Stimulated activated CD4-positive, alpha-beta T cell treated with anti-CD3 and anti-CD28 coated beads, TNF-alpha, amount 100 ng/mL, for 48 hours (primary cell): Measurements from ENCODE around the gene HDAC4.

ENCODE experiments used
- DNase-seq, 3 donors: peaks; one replicate each; pipeline ENCODE4 v3.0.0-alpha.2; 2020; ENCODE audit warnings: low read depth in 3 of 3

HDAC4 gene

GRCh38 chr2:239349453-239350135 lies 51.2 kb downstream of the HDAC4 start:
- DNase-seq = no peak

- no peak for DNase-seq
Observed at GRCh38 chr2:239348563-239349452, 52.0 kb downstream of the HDAC4 start.

DNA sequence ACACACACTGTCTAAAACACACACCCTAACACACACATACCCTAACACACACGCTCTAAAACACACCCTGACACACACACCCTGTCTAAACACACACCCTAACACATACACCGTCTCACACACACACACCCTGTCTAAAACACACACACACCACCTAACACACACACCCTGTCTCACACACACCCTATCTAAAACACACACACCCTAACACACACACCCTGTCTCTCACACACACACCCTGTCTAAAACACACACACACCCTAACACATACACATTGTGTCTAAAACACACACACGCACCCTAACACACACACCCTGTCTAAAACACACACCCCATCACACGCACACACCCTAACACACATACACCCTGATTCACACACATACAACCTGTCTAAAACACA lies 54.1 kb downstream of the HDAC4 start:
- no peak for DNase-seq

DNA sequence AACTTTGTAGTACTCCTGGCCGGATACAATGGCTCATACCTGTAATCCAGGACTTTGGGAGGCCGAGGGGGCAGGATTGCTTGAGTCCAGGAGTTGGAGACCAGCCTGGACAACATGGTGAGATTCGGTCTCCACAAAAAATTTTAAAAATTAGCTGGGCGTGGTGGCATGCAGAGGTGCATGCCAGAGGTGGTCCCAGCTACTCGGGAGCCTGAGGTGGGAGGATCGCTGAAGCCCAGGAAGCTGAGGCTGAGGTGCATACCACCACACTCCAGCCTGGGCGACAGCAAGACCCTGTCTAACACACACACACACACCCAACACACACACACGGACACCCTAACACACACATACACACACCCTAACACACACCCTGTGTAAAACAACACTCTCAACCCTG lies 55.6 kb downstream of the HDAC4 start:
- DNase-seq = no peak

DNA sequence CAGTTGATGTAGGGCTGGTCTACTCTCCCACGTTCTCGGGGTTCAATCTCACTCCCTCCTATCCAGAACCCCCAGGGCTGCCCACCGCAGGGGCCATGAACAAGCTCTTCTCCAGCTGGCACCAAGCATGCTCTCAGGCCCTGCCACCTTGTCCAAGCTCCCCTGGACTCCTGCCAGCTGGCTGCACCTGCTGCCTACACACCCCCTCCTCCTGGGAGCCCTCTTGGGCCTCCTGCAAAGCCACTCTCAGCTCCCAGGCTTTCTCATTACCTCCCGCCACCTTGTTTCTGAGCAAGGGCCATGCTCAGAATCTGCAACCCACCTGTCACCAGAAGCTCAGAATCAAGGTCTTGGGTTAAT lies 56.0 kb downstream of the HDAC4 start:
- DNase-seq = no peak

DNA sequence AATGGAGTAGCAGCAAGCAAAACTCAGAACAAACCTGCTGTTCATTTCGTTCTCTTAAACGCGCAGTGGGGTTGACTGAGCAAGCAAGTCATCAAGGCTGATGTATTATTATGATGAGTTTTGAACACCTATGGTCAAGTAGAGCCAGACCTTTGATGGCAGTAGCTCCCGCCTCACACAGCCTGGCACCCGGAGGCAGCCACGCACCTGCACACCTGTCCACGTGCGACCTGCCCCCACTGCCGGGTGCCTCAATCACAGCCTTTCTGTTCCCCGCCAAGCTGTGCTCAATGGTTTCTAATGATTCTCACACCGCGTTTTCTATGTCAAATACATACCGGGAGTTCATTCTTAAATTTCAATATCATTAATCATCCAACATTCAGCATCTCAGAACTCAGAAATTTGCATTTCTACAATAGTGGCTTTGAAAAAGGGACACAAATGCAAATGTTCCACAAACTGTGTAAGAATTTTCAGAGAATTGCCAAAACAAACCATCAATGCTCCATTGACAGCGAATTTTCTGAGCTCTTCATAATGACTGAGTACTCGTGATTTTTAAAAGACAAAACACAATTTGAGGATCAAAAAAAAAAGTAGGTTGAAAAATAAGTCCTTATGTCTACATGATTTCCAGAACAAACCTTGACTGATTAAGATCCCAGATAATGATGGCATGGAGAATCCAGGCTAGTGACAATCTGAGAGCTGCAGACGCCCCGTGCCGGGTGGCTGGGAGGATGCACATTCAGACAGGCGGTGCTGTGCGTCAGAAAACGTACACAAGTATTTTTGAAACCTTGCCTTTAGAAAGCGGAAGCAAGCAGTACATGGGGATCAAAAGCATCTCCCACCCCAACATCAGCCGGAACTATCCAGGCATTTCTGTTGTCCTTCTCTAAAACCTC lies 56.6 kb downstream of the HDAC4 start:
- DNase-seq = no peak

DNA sequence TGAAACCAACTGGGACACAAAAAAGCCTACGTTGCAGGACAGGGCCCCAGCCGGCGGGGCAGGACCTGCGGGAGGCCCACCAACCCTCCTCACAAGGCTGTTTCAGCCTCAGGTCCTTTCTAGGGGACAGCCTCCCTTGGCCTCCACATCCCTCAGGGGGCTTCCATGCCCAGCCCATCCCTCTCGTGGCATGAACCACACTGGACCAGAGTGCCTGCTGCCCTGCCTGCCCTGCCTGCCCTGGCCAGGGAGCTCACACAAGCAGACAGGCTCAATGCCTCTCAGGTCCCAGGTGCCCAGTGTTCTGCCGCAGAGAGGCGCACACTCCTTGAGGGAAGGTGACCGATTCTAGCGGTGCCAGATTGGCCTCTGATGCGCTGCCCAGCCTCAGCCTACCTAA lies 57.4 kb downstream of the HDAC4 start:
- no peak for DNase-seq

DNA sequence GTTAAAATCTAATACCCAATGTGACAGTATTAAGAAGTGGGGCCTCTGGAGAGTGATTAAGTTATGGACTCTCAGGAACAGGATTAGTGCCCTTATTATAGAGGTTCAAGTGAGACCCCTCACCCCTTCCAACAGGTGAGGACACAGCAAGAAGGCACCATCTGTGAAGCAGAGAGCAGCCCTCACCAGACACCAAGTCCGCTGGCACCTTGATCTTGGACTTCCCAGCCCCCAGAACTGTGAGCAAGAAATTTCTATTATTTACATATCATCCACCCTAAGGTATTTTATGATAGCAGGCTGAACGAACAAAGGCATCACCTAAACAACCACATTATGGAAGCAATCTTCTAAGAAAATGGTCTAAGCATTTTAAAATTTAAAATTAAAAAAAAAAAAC lies 59.0 kb downstream of the HDAC4 start:
- DNase-seq = no peak

- no peak for DNase-seq
Observed at GRCh38 chr2:239341146-239341732, 59.6 kb downstream of the HDAC4 start.

DNA sequence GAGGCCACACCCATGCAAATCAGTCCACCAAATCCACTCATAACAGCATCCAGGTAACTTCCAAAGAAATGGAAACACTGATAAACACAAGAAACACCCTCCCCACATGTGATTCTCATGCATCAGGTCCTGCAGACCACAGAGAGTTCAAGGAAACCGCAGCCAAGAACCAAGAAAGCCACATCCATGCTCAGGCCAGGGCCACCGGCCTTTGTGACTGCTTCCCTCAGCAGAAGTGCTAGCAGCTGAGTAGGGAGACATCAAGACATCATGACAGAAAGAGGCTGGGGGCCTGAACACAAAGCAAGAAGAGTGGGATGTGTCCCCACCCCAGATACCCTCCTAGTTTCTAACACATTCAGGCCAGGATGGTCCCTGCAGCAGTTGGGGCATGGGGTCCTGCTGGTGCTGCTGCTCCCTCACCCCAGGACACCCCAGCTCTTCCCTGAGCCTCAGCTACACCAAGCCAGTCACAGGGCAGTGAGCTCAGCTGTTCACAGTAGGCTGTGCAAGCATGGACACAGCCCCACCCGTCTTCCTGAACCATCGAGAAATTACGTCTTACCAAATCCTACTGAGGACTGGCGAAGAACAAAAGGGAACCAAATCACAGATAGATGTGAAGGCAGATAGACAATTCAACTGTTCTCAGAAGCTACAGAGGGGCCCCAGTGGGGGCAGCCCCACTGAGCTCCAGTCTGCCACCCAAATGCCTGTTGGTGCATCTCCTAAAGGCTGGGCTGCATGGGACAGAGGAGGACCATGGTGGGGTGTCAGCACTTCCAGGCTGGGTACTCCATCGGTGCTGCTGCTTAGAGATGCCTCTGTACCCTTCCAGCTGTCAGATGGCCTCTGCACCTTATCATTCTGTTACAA lies 60.9 kb downstream of the HDAC4 start:
- no peak for DNase-seq

DNA sequence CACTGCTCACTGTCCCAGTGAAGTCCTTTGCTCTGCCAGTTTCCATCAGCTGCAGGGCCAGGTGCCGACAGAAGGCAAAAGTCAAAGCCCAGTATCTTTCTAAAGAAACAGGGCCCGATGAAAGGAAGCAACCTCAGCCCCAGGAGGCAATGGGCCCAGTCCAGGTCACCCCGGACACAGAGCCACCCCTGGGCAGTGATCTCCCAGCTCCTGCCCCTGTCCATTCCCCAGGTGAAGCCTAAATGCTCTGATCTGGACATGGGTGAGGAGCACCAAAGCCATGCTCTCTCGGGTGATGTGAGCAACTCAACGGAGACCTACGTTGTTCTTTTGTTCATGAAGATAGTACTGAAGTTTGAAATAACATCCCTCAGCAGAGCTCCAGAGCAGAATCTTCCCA lies 61.6 kb downstream of the HDAC4 start:
- no peak for DNase-seq

DNA sequence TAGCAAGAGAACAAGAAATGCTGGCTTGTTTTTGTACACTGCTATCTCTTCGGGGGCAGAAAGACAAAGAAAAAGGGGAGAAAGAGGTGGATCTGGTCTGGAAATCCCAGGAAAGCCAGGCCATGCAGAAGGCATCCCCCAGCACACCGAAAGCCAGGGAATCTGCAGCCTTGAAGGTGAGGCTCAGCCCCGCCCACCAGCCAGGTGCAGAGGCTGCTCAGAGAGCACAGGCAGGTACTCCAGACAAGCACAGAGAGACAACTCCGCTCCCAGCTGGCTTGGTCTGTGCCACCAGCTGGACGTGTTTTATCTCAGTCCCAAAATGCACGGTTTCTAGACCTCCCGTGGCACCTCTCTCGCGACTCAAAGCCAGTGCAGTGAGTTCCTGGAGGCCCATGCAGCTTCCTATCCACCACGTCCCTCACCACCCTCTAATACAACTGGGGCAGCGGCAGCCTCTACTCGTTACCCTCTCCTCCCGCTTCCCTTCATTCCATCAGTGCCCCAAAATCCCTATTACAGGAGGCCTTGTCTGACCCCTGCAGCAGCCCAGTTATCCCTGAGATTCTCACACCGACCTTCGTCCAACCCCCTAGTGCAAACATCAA lies 62.8 kb downstream of the HDAC4 start:
- no peak for DNase-seq

DNA sequence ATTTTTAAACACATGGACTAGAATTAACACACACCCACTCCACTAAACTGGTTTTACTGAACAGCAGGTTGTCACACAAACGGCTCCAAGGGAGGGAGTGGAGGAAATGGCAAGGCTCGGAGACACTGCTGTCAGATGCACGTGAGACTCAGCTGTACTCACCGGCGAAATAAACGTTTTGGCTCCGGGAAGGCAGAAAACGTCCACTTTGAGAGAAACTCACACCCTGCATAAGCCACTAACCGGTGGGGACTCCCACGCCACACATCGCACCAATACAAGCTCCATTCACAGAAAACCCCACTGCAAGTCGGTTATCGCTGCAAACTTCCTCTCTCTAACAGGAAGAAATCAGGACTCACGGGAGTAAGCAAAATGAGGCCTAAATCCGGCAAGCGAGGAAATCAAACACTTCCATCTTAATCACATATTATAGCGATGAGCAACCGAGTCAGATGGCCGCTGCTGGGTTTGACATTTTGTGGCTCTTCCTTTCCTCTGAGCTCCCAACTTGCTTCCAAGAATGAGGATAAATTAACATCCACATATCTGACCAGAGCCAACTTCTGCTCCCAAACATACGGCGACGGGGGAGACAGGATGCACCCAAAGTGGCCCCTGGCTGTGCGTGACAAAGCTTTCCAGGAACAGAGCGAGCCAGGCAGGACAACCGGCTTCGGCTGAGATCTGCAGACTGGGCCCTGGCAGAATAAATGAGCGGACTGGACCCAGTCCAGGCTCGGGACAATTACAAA lies 63.5 kb downstream of the HDAC4 start:
- DNase-seq = no peak

GRCh38 chr2:239331560-239331959 lies 69.3 kb downstream of the HDAC4 start:
- no peak for DNase-seq

- DNase-seq = no peak
Observed at GRCh38 chr2:239330836-239331235, 70.0 kb downstream of the HDAC4 start.

DNA sequence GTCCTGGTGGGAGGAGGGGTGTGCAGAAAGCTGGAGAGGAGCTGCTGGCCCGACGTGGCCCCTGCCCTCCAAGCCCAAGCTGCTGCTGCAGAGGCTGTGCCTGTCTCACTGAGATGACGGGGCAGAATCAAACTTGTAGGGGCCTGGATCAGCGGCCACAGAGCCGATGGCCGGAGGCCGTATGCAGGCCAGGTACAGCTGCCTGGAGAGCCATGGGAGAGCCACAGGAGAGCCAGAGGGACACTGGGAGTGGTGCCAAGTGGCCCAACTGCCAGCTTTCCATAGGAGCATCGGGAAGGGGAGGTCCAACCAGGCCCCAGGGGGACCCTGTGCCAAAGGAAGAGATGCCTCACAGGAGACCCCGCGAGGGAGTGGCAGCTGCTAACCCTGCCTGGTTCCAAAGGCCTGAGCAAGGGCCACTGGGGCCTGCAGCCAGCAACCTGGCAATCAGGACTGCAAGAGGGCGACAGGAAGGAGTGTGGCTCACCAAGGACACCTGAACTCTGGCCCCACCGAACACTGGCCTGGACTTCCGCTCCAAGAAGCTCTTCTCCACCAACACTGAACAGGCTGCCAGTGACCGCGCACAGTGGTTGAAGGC lies 70.7 kb downstream of the HDAC4 start:
- no peak for DNase-seq

GRCh38 chr2:239329284-239329971 lies 71.4 kb downstream of the HDAC4 start:
- DNase-seq = no peak

GRCh38 chr2:239328351-239329191 lies 72.2 kb downstream of the HDAC4 start:
- no peak for DNase-seq
